ENCODE measurements around the gene DDX23.
"Not testable (repeated sequence)": the region's sequence is repeated elsewhere in the genome, so short reads cannot be mapped to it uniquely, and the experiment has no call there.

The DDX23 gene

GRCh38 chr12:48851883-48852733 is at the start of gene DDX23:
TSS of gene DDX23 (minus strand) at chr12:48852163. CDS start at chr12:48845782, 6,381 bp downstream.
- peak; percentile 98 for DNase-seq

- DNase-seq = no peak
Measured at GRCh38 chr12:48901278-48901677, 49.3 kb upstream of the DDX23 start.

GRCh38 chr12:48899651-48900050 is 47.7 kb upstream of the DDX23 start:
- no peak for DNase-seq

GRCh38 chr12:48894271-48894670 is 42.3 kb upstream of the DDX23 start:
- no peak for DNase-seq

- peak; percentile 68 for DNase-seq
Measured at GRCh38 chr12:48890657-48891418, 38.9 kb upstream of the DDX23 start.

- no peak for DNase-seq
Measured at GRCh38 chr12:48889679-48890078, 37.7 kb upstream of the DDX23 start.

GRCh38 chr12:48883305-48884161 is 31.6 kb upstream of the DDX23 start:
- DNase-seq = no peak

GRCh38 chr12:48882972-48883304 is 31.0 kb upstream of the DDX23 start:
- DNase-seq = no peak

- DNase-seq = peak; percentile 58
Measured at GRCh38 chr12:48882315-48882687, 30.3 kb upstream of the DDX23 start.

- no peak for DNase-seq
Measured at GRCh38 chr12:48881686-48882314, 29.8 kb upstream of the DDX23 start.

GRCh38 chr12:48880647-48881046 is 28.7 kb upstream of the DDX23 start:
- DNase-seq = no peak

- DNase-seq = no peak
Measured at GRCh38 chr12:48878548-48878947, 26.6 kb upstream of the DDX23 start.

- DNase-seq = no peak
Measured at GRCh38 chr12:48875944-48876515, 24.1 kb upstream of the DDX23 start.

- DNase-seq = not testable (repeated sequence)
Measured at GRCh38 chr12:48873534-48873933, 21.6 kb upstream of the DDX23 start.

- no peak for DNase-seq
Measured at GRCh38 chr12:48873096-48873495, 21.1 kb upstream of the DDX23 start.

GRCh38 chr12:48869191-48869590 is 17.2 kb upstream of the DDX23 start:
- DNase-seq = no peak

GRCh38 chr12:48868451-48868850 is 16.5 kb upstream of the DDX23 start:
- DNase-seq = no peak

GRCh38 chr12:48866052-48866711 is 14.2 kb upstream of the DDX23 start:
- no peak for DNase-seq

GRCh38 chr12:48865281-48866051 is 13.5 kb upstream of the DDX23 start, which contains the start of gene RND1:
TSS of gene RND1 (minus strand) at chr12:48865870. CDS start at chr12:48865767, 103 bp downstream.
- peak; percentile 90 for DNase-seq

- no peak for DNase-seq
Measured at GRCh38 chr12:48863291-48863690, 11.3 kb upstream of the DDX23 start.

GRCh38 chr12:48862760-48863159 is 10.8 kb upstream of the DDX23 start:
- DNase-seq = no peak

Data from fibroblast of skin of right biceps (primary cell).